Head of caudate nucleus (tissue), 42 donors: ENCODE results near the gene MAP1LC3B2.

Source experiments
- DNase-seq, 42 donors: peaks; one replicate each; pipeline versions ENCODE4 v3.0.0 to v3.0.0-alpha.2; 2020 to 2021; ENCODE audit warnings: mixed read lengths in 7 of 42
- intact Hi-C: fragments of 100-400 bp; cut with DNase I; formaldehyde crosslinking; loops from one replicate; pipeline ENCODE4 v1.15.0; 2022

The MAP1LC3B2 gene

GRCh38 chr12:116626153-116626552, 67.0 kb downstream of the MAP1LC3B2 start:
- intact Hi-C loops, result no loop called here

More at GRCh38 chr12:116626153-116626552, 67.0 kb downstream of the MAP1LC3B2 start:
- DNase-seq, result no peak
